OCI-LY1 (cell line): ENCODE measurements around the gene HBG1.

Experiments used
- H2AFZ ChIP-seq: fragments of 200-600 bp; sonication (generic), shearing (Covaris generic); 2 replicates; pipeline ENCODE4 v1.6.0; 2014; ENCODE audit warnings: antibody characterized with exemption, mild to moderate bottlenecking, low read length
- H3F3A ChIP-seq: fragments of 200-600 bp; sonication (generic), shearing (Covaris generic); 2 replicates; pipeline ENCODE4 v1.6.0; 2014; ENCODE audit warnings: mild to moderate bottlenecking, antibody characterized with exemption, low read length, moderate library complexity; ENCODE audit not compliant: insufficient read depth
- H3K27ac ChIP-seq: fragments of 200-600 bp; sonication (generic); 2 replicates; pipeline ENCODE4 v1.5.1; 2014; ENCODE audit warnings: low read length, mixed run types, mild to moderate bottlenecking, low read depth; ENCODE audit not compliant: poor library complexity, severe bottlenecking
- H3K27me3 ChIP-seq: fragments of 200-600 bp; sonication (generic); 2 replicates; pipeline ENCODE4 v1.6.0; 2014; ENCODE audit warnings: antibody characterized with exemption, mild to moderate bottlenecking, low read length, moderate library complexity; ENCODE audit not compliant: insufficient read depth
- H3K36me3 ChIP-seq: fragments of 200-600 bp; sonication (generic); 2 replicates; pipeline ENCODE4 v1.6.1; 2014; ENCODE audit warnings: mild to moderate bottlenecking, antibody characterized with exemption, low read length, moderate library complexity, mixed read lengths; ENCODE audit not compliant: insufficient read depth
- H3K4me1 ChIP-seq: fragments of 200-600 bp; sonication (generic); 2 replicates; pipeline ENCODE4 v1.5.1; 2014; ENCODE audit warnings: mild to moderate bottlenecking, low read length, moderate library complexity; ENCODE audit not compliant: insufficient read depth, severe bottlenecking
- H3K4me2 ChIP-seq: fragments of 200-600 bp; sonication (generic), shearing (Covaris generic); 2 replicates; pipeline ENCODE4 v1.6.1; 2014; ENCODE audit warnings: low read length
- H3K4me3 ChIP-seq: fragments of 200-600 bp; sonication (generic); 2 replicates; pipeline ENCODE4 v1.5.1; 2014; ENCODE audit warnings: low read length, low read depth, mild to moderate bottlenecking, mixed read lengths; ENCODE audit not compliant: poor library complexity, severe bottlenecking
- H3K79me2 ChIP-seq: fragments of 200-600 bp; shearing (Covaris generic); 2 replicates; pipeline ENCODE4 v1.6.1; 2016; ENCODE audit warnings: mixed run types, low read length, mixed read lengths; ENCODE audit not compliant: insufficient read depth
- H3K9ac ChIP-seq: fragments of 200-600 bp; sonication (generic), shearing (Covaris generic); 2 replicates; pipeline ENCODE4 v1.6.1; 2014; ENCODE audit warnings: mild to moderate bottlenecking, low read length, mixed read lengths
- H3K9me2 ChIP-seq: fragments of 200-600 bp; sonication (generic), shearing (Covaris generic); 2 replicates; pipeline ENCODE4 v1.6.1; 2014; ENCODE audit warnings: low read depth, mild to moderate bottlenecking, low read length, mixed read lengths
- H3K9me3 ChIP-seq: fragments of 200-600 bp; shearing (Covaris generic); 2 replicates; pipeline ENCODE4 v1.6.1; 2014; ENCODE audit warnings: low read length, mixed read lengths
- H4K20me1 ChIP-seq: fragments of 200-600 bp; sonication (generic), shearing (Covaris generic); 2 replicates; pipeline ENCODE4 v1.6.0; 2016; ENCODE audit warnings: mild to moderate bottlenecking, low read length; ENCODE audit not compliant: insufficient read depth
- CTCF ChIP-seq: fragments of 200-600 bp; sonication (generic), shearing (Covaris generic); IDR thresholded peaks from 2 replicates; pipeline ENCODE4 v1.5.1; 2017; ENCODE audit warnings: mild to moderate bottlenecking, antibody characterized with exemption, low read length, moderate library complexity, mixed read lengths
- EZH2 ChIP-seq: fragments of 200-600 bp; sonication (generic), shearing (Covaris generic); IDR thresholded peaks from 2 replicates; pipeline ENCODE4 v1.8.0; 2017; ENCODE audit warnings: borderline replicate concordance, mixed run types, mild to moderate bottlenecking, antibody characterized with exemption, low read length, moderate library complexity, mixed read lengths

The HBG1 gene

GRCh38 chr11:5289696-5290095 is 40.0 kb upstream of the HBG1 start:
- Histone ChIP-seq H4K20me1 (no peaks in the 10 kb centered on the region), H3K27ac (no peak overlapping the region), H3K36me3 (no peaks in the 10 kb centered on the region), H3F3A (no peaks in the 10 kb centered on the region), H3K9ac (no peak overlapping the region), H3K9me3 (no peaks in the 10 kb centered on the region), H3K9me2 (no peaks in the 10 kb centered on the region), H3K4me3 (no peak overlapping the region), H3K4me2 (no peak overlapping the region), H3K4me1 (no peaks in the 10 kb centered on the region), H3K27me3 (no peaks in the 10 kb centered on the region), H2AFZ (no peak overlapping the region), H3K79me2 (no peaks in the 10 kb centered on the region)
- TF ChIP-seq CTCF = no peak
- TF ChIP-seq EZH2 = no peak

- no peaks in the 10 kb centered on the region for H3K27me3 ChIP-seq
- H4K20me1 ChIP-seq = no peaks in the 10 kb centered on the region
- no peak overlapping the region for H3K4me3 ChIP-seq
- H3K79me2 ChIP-seq = no peaks in the 10 kb centered on the region
- H3K9me2 ChIP-seq = no peaks in the 10 kb centered on the region
- H3K4me2 ChIP-seq = no peak overlapping the region
- H2AFZ ChIP-seq = no peak overlapping the region
- no peaks in the 10 kb centered on the region for H3K4me1 ChIP-seq
- no peaks in the 10 kb centered on the region for H3K36me3 ChIP-seq
- H3K27ac ChIP-seq = no peak overlapping the region
- TF ChIP-seq EZH2 = no peak
- TF ChIP-seq CTCF = no peak
- no peaks in the 10 kb centered on the region for H3K9me3 ChIP-seq
- H3F3A ChIP-seq = no peaks in the 10 kb centered on the region
- H3K9ac ChIP-seq = no peak overlapping the region
These were observed 39.4 kb upstream of the HBG1 start for GRCh38 chr11:5288906-5289550.

GRCh38 chr11:5288108-5288905 is 38.6 kb upstream of the HBG1 start:
- no peak for TF ChIP-seq CTCF
- no peak for TF ChIP-seq EZH2
- Histone ChIP-seq H4K20me1 (no peaks in the 10 kb centered on the region), H2AFZ (no peak overlapping the region), H3K27me3 (no peaks in the 10 kb centered on the region), H3K9ac (no peak overlapping the region), H3F3A (no peaks in the 10 kb centered on the region), H3K9me3 (no peaks in the 10 kb centered on the region), H3K9me2 (no peaks in the 10 kb centered on the region), H3K79me2 (no peaks in the 10 kb centered on the region), H3K4me2 (no peak overlapping the region), H3K4me3 (no peak overlapping the region), H3K36me3 (no peaks in the 10 kb centered on the region), H3K4me1 (no peaks in the 10 kb centered on the region), H3K27ac (no peak overlapping the region)
